ENCODE results near the gene TMEM108.

TMEM108 gene

DNA sequence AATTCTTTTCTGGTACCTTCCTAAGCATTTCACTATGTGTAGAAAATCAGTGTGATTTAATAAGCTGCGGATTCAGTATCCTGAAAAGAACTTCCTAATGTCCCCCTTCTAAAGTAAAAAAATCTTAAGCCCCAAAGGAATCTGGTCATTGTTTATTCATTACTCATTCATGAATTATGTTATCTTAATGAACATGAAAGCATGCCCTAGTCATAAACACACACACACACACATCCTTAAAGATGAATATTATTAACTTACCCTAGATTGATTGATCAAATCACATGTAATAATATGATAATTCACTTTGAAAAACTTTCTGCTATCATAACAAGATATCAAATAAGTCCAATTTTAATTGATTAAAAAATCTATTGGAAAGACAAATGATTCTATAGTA, 265.2 kb downstream of the TMEM108 start:
- no peaks in the 10 kb centered on the region for H4K20me1 ChIP-seq (ENCODE audit: control insufficient read depth, insufficient read depth, low read depth, low read length)
- H3K4me2 ChIP-seq (ENCODE audit: low read length), result no peak overlapping the region
- no peaks in the 10 kb centered on the region for H3K36me3 ChIP-seq (ENCODE audit: control insufficient read depth, low read length)
- no peaks in the 10 kb centered on the region for H3K27me3 ChIP-seq (ENCODE audit: control insufficient read depth, low read length)
- TF ChIP-seq CTCF (IDR thresholded peaks at IDR 0.05; ENCODE audit: low read depth, low read length, poor library complexity, severe bottlenecking), result no peak
- no peak for TF ChIP-seq EZH2phosphoT487 (IDR thresholded peaks at IDR 0.05; ENCODE audit: borderline replicate concordance, low read length)
- no peaks in the 10 kb centered on the region for H3K9me2 ChIP-seq (replicated peaks; ENCODE audit: control insufficient read depth, low read length)
- H3K4me1 ChIP-seq (ENCODE audit: control insufficient read depth, low read length), result peaks cover 8% of the 10 kb centered on the region
- H3K4me3 ChIP-seq (ENCODE audit: low read length), result no peak overlapping the region
- no peaks in the 10 kb centered on the region for H3K79me2 ChIP-seq (ENCODE audit: control insufficient read depth, low read length)
- H3K27ac ChIP-seq (ENCODE audit: low read depth, low read length), result no peak overlapping the region
- H3K9me3 ChIP-seq (ENCODE audit: control insufficient read depth, insufficient read depth, low read length), result no peaks in the 10 kb centered on the region
- no peaks in the 10 kb centered on the region for H3F3A ChIP-seq (ENCODE audit: control insufficient read depth, insufficient read depth)

GRCh38 chr3:133317866-133318265, 279.7 kb downstream of the TMEM108 start:
- H3F3A ChIP-seq (ENCODE audit: control insufficient read depth, insufficient read depth), result no peaks in the 10 kb centered on the region
- no peaks in the 10 kb centered on the region for H3K9me2 ChIP-seq (replicated peaks; ENCODE audit: control insufficient read depth, low read length)
- H3K4me1 ChIP-seq (ENCODE audit: control insufficient read depth, low read length), result no peaks in the 10 kb centered on the region
- H3K4me2 ChIP-seq (ENCODE audit: low read length), result no peak overlapping the region
- no peak overlapping the region for H3K27ac ChIP-seq (ENCODE audit: low read depth, low read length)
- H3K9me3 ChIP-seq (ENCODE audit: control insufficient read depth, insufficient read depth, low read length), result peaks cover 5% of the 10 kb centered on the region; the same call in 1 of the 2 replicates
- no peaks in the 10 kb centered on the region for H3K79me2 ChIP-seq (ENCODE audit: control insufficient read depth, low read length)
- H4K20me1 ChIP-seq (ENCODE audit: control insufficient read depth, insufficient read depth, low read depth, low read length), result no peaks in the 10 kb centered on the region
- H3K27me3 ChIP-seq (ENCODE audit: control insufficient read depth, low read length), result peaks cover 4% of the 10 kb centered on the region
- TF ChIP-seq EZH2phosphoT487 (IDR thresholded peaks at IDR 0.05; ENCODE audit: borderline replicate concordance, low read length) (no peak), CTCF (IDR thresholded peaks at IDR 0.05; ENCODE audit: low read depth, low read length, poor library complexity, severe bottlenecking) (no peak)
- H3K36me3 ChIP-seq (ENCODE audit: control insufficient read depth, low read length), result no peaks in the 10 kb centered on the region
- H3K4me3 ChIP-seq (ENCODE audit: low read length), result no peak overlapping the region

DNA sequence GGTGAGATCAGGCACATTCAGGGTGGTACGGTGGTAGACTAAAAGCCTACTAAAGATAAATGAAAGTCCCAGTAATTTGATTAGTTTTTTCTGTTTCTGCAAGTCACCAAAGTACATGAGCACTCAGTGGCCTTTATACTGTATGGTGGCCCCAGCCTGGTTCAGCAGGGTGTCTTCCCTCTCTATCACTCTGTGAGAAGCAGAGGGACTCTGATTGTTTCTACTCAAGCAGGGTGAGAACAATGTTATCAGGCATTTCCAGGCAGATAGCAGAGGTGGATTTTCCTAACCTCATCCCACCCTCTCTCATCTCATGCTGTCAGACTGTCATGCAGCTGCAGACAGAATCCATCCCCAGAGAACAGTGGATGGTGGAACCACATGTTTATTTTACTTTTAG, 290.2 kb downstream of the TMEM108 start:
- Histone ChIP-seq H3K36me3 (ENCODE audit: control insufficient read depth, low read length) (no peaks in the 10 kb centered on the region), H3K9me2 (replicated peaks; ENCODE audit: control insufficient read depth, low read length) (no peaks in the 10 kb centered on the region), H3K4me2 (ENCODE audit: low read length) (no peak overlapping the region), H3K27me3 (ENCODE audit: control insufficient read depth, low read length) (peaks cover 7% of the 10 kb centered on the region), H3K9me3 (ENCODE audit: control insufficient read depth, insufficient read depth, low read length) (no peaks in the 10 kb centered on the region), H3K27ac (ENCODE audit: low read depth, low read length) (no peak overlapping the region), H4K20me1 (ENCODE audit: control insufficient read depth, insufficient read depth, low read depth, low read length) (no peaks in the 10 kb centered on the region), H3F3A (ENCODE audit: control insufficient read depth, insufficient read depth) (no peaks in the 10 kb centered on the region), H3K79me2 (ENCODE audit: control insufficient read depth, low read length) (no peaks in the 10 kb centered on the region), H3K4me1 (ENCODE audit: control insufficient read depth, low read length) (no peaks in the 10 kb centered on the region), H3K4me3 (ENCODE audit: low read length) (no peak overlapping the region)
- TF ChIP-seq CTCF (IDR thresholded peaks at IDR 0.05; ENCODE audit: low read depth, low read length, poor library complexity, severe bottlenecking) (no peak), EZH2phosphoT487 (IDR thresholded peaks at IDR 0.05; ENCODE audit: borderline replicate concordance, low read length) (no peak)

- no peak overlapping the region for H3K27ac ChIP-seq (ENCODE audit: low read depth, low read length)
- H3F3A ChIP-seq (ENCODE audit: control insufficient read depth, insufficient read depth), result no peaks in the 10 kb centered on the region
- TF ChIP-seq CTCF (IDR thresholded peaks at IDR 0.05; ENCODE audit: low read depth, low read length, poor library complexity, severe bottlenecking) (no peak), EZH2phosphoT487 (IDR thresholded peaks at IDR 0.05; ENCODE audit: borderline replicate concordance, low read length) (no peak)
- H3K4me1 ChIP-seq (ENCODE audit: control insufficient read depth, low read length), result no peaks in the 10 kb centered on the region
- H3K27me3 ChIP-seq (ENCODE audit: control insufficient read depth, low read length), result peaks cover 7% of the 10 kb centered on the region
- H3K79me2 ChIP-seq (ENCODE audit: control insufficient read depth, low read length), result no peaks in the 10 kb centered on the region
- no peaks in the 10 kb centered on the region for H4K20me1 ChIP-seq (ENCODE audit: control insufficient read depth, insufficient read depth, low read depth, low read length)
- no peak overlapping the region for H3K4me3 ChIP-seq (ENCODE audit: low read length)
- H3K36me3 ChIP-seq (ENCODE audit: control insufficient read depth, low read length), result no peaks in the 10 kb centered on the region
- no peak overlapping the region for H3K4me2 ChIP-seq (ENCODE audit: low read length)
- no peaks in the 10 kb centered on the region for H3K9me2 ChIP-seq (replicated peaks; ENCODE audit: control insufficient read depth, low read length)
- H3K9me3 ChIP-seq (ENCODE audit: control insufficient read depth, insufficient read depth, low read length), result no peaks in the 10 kb centered on the region
These were observed 291.4 kb downstream of the TMEM108 start for GRCh38 chr3:133329626-133330025.
